Measurements from ENCODE around the gene KIAA0513. TPM values are rescaled to one million over a fixed set of nuclear protein-coding genes. Genes with fewer than 3 reads are reported as not detected.

Gene KIAA0513
- total and polyA plus RNA-seq, 10 of the 15 experiments (the other 5 are each of a cell fraction or from before 2014, with no cell fraction given), result 0.14 to 5.8 (median 2.0) TPM

GRCh38 chr16:85027349-85027957 is at the start of gene KIAA0513 (continued):
- TF ChIP-seq, protein P1, sequence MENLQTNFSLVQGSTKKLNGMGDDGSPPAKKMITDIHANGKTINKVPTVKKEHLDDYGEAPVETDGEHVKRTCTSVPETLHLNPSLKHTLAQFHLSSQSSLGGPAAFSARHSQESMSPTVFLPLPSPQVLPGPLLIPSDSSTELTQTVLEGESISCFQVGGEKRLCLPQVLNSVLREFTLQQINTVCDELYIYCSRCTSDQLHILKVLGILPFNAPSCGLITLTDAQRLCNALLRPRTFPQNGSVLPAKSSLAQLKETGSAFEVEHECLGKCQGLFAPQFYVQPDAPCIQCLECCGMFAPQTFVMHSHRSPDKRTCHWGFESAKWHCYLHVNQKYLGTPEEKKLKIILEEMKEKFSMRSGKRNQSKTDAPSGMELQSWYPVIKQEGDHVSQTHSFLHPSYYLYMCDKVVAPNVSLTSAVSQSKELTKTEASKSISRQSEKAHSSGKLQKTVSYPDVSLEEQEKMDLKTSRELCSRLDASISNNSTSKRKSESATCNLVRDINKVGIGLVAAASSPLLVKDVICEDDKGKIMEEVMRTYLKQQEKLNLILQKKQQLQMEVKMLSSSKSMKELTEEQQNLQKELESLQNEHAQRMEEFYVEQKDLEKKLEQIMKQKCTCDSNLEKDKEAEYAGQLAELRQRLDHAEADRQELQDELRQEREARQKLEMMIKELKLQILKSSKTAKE (IDR thresholded peaks at IDR 0.05; ENCODE audit: low read depth, poor library complexity, severe bottlenecking), result no peak
- TF ChIP-seq TCF12 (IDR thresholded peaks at IDR 0.05; ENCODE audit: low read depth, low read length) (no peak), CHD2 (IDR thresholded peaks at IDR 0.05; ENCODE audit: borderline replicate concordance, low read depth, low read length) (no peak), ATF7 (IDR thresholded peaks at IDR 0.05; ENCODE audit: low read depth) (no peak), ZNF687 (IDR thresholded peaks at IDR 0.05) (peak; percentile 62; the same call in 1 of the 2 replicates), NRF1 (conservative IDR thresholded peaks at IDR 0.05; ENCODE audit: low read depth, low read length) (peak; percentile 67), CHD4 (IDR thresholded peaks at IDR 0.05) (no peak), SMC3 (IDR thresholded peaks at IDR 0.05; ENCODE audit: borderline replicate concordance, low read length) (no peak), SMAD1 (IDR thresholded peaks at IDR 0.05; ENCODE audit: low read depth, partially characterized antibody) (no peak), NR2F1 (conservative IDR thresholded peaks at IDR 0.05) (no peak), ZSCAN29 (IDR thresholded peaks at IDR 0.05) (no peak), ZNF24 (IDR thresholded peaks at IDR 0.05) (no peak), ELK1 (IDR thresholded peaks at IDR 0.05; ENCODE audit: low read depth, low read length) (no peak), MXI1 (IDR thresholded peaks at IDR 0.05; ENCODE audit: low read depth, low read length) (peak; percentile 60), SMAD5 (IDR thresholded peaks at IDR 0.05; ENCODE audit: low read depth) (no peak), ZZZ3 (IDR thresholded peaks at IDR 0.05; ENCODE audit: control insufficient read depth, insufficient read length, low read depth) (no peak)
- TF ChIP-seq, protein P2, sequence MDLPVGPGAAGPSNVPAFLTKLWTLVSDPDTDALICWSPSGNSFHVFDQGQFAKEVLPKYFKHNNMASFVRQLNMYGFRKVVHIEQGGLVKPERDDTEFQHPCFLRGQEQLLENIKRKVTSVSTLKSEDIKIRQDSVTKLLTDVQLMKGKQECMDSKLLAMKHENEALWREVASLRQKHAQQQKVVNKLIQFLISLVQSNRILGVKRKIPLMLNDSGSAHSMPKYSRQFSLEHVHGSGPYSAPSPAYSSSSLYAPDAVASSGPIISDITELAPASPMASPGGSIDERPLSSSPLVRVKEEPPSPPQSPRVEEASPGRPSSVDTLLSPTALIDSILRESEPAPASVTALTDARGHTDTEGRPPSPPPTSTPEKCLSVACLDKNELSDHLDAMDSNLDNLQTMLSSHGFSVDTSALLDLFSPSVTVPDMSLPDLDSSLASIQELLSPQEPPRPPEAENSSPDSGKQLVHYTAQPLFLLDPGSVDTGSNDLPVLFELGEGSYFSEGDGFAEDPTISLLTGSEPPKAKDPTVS (IDR thresholded peaks at IDR 0.05; ENCODE audit: low read depth, low read length), result no peak
- TF ChIP-seq, protein P3, sequence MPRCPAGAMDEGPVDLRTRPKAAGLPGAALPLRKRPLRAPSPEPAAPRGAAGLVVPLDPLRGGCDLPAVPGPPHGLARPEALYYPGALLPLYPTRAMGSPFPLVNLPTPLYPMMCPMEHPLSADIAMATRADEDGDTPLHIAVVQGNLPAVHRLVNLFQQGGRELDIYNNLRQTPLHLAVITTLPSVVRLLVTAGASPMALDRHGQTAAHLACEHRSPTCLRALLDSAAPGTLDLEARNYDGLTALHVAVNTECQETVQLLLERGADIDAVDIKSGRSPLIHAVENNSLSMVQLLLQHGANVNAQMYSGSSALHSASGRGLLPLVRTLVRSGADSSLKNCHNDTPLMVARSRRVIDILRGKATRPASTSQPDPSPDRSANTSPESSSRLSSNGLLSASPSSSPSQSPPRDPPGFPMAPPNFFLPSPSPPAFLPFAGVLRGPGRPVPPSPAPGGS (IDR thresholded peaks at IDR 0.05; ENCODE audit: borderline replicate concordance, insufficient read depth, low read depth, low read length, poor library complexity, severe bottlenecking), result no peak
- TF ChIP-seq, protein P4, sequence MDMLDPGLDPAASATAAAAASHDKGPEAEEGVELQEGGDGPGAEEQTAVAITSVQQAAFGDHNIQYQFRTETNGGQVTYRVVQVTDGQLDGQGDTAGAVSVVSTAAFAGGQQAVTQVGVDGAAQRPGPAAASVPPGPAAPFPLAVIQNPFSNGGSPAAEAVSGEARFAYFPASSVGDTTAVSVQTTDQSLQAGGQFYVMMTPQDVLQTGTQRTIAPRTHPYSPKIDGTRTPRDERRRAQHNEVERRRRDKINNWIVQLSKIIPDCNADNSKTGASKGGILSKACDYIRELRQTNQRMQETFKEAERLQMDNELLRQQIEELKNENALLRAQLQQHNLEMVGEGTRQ (IDR thresholded peaks at IDR 0.05; ENCODE audit: borderline replicate concordance, low read depth, low read length), result peak; percentile 82

Measured in GM12878 (cell line).